Stimulated activated CD8-positive, alpha-beta memory T cell treated with anti-CD3 and anti-CD28 coated beads, Interleukin-12 subunit alpha, Interleukin-12 subunit beta, amount 100 ng/mL, for 24 hours (primary cell): ENCODE results near the gene SEC24A.
"Not testable (repeated sequence)": the region's sequence is repeated elsewhere in the genome, so short reads cannot be mapped to it uniquely, and the experiment has no call there.

Source experiments
- DNase-seq: peaks from one replicate; pipeline ENCODE4 v3.0.0-alpha.2; 2020; ENCODE audit errors: extremely low read depth

Gene SEC24A

GRCh38 chr5:134648425-134649162 lies at the start of gene SEC24A:
SEC24A (plus strand) TSS chr5:134648785; CDS start chr5:134649077, 292 bp downstream.
- DNase-seq = peak; percentile 81

GRCh38 chr5:134599820-134600219 lies 48.8 kb upstream of the SEC24A start:
- DNase-seq = not testable (repeated sequence)

GRCh38 chr5:134600600-134600999 lies 48.0 kb upstream of the SEC24A start:
- DNase-seq = no peak

- DNase-seq = no peak
Observed at GRCh38 chr5:134603059-134603458, 45.5 kb upstream of the SEC24A start.

- no peak for DNase-seq
Observed at GRCh38 chr5:134604908-134605307, 43.7 kb upstream of the SEC24A start.

- no peak for DNase-seq
Observed at GRCh38 chr5:134606726-134607125, 41.9 kb upstream of the SEC24A start.

- DNase-seq = no peak
Observed at GRCh38 chr5:134608555-134608954, 40.0 kb upstream of the SEC24A start.

- DNase-seq = no peak
Observed at GRCh38 chr5:134609232-134609851, 39.2 kb upstream of the SEC24A start.

GRCh38 chr5:134610725-134611124 lies 37.9 kb upstream of the SEC24A start:
- DNase-seq = no peak

GRCh38 chr5:134611515-134611914 lies 37.1 kb upstream of the SEC24A start:
- no peak for DNase-seq

- no peak for DNase-seq
Observed at GRCh38 chr5:134614450-134615085, 34.0 kb upstream of the SEC24A start.

GRCh38 chr5:134620634-134621033 lies 28.0 kb upstream of the SEC24A start:
- no peak for DNase-seq

GRCh38 chr5:134625559-134625958 lies 23.0 kb upstream of the SEC24A start:
- DNase-seq = no peak

GRCh38 chr5:134626369-134627014 lies 22.1 kb upstream of the SEC24A start:
- no peak for DNase-seq

- no peak for DNase-seq
Observed at GRCh38 chr5:134634227-134634626, 14.4 kb upstream of the SEC24A start.

GRCh38 chr5:134635366-134635765 lies 13.2 kb upstream of the SEC24A start:
- DNase-seq = not testable (repeated sequence)

- no peak for DNase-seq
Observed at GRCh38 chr5:134637116-134637721, 11.4 kb upstream of the SEC24A start.

GRCh38 chr5:134638760-134639201 lies 9.8 kb upstream of the SEC24A start:
- DNase-seq = no peak

GRCh38 chr5:134642931-134643530 lies 5.6 kb upstream of the SEC24A start:
- DNase-seq = no peak

GRCh38 chr5:134647750-134648424 lies 698 bp upstream of the SEC24A start:
- no peak for DNase-seq
